ENCODE data around the gene SLC10A6. TPM values are rescaled to one million over a fixed set of nuclear protein-coding genes. Genes with fewer than 3 reads are reported as not detected.

SLC10A6 gene
- total and polyA plus RNA-seq, 2 donors (not counting 3 experiments of a cell fraction or from before 2014, with no cell fraction given), result 0.04 TPM; not detected in 1

DNA sequence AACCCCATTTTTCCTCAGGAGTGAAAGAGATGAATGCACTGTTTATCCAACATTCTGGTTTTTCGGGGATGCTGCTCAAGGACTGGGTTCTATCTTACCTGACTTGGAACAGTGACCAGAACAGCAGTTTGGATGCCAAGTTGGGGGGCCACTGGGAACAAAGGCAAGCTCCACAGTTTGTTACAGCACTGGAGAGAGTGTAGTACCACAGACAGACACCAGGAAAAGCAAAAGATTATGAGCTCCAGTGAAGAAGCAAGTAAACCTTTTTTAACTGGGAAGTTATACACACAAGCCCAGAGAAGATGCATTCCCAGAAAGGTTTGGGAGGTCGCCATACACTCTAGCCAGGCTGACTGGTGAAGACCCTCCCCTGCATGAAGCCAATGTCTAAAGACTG lies 29.5 kb upstream of the SLC10A6 start:
- H3K9me1 ChIP-seq (replicated peaks; ENCODE audit: control insufficient read depth, extremely low read depth, insufficient read depth, low read length), result no peaks in the 10 kb centered on the region
- FAIRE-seq, result no peak
- H4K20me1 ChIP-seq (replicated peaks; ENCODE audit: control insufficient read depth, extremely low read depth, insufficient read depth, low read length), result no peaks in the 10 kb centered on the region
- dilution Hi-C loops (cut with MboI; ENCODE audit: extremely low pct_ligation_motif_present, low sequenced_read_pairs), result no loop called here
- intact Hi-C loops (cut with micrococcal nuclease), result no loop called here
- no peak overlapping the region for H2AFZ ChIP-seq (ENCODE audit: low read depth, low read length)
- no peaks in the 10 kb centered on the region for H3K27me3 ChIP-seq (ENCODE audit: control insufficient read depth in 2 of 2, insufficient read depth in 2 of 2, low read length in 2 of 2)
- no peak overlapping the region for H3K27ac ChIP-seq (ENCODE audit: insufficient read depth, low read depth, low read length)
- ChIA-PET CTCF (interaction anchor here (0.7 to 1.5 kb wide), 5 partner anchors 8 to 383 kb away, joined by 3 to 5 read pairs (median 4); no protein-coding TSS in a partner anchor), POLR2A (no interaction called here)
- H3K4me3 ChIP-seq (replicated peaks in 1 of 3; ENCODE audit: insufficient read depth in 1 of 3, low read depth in 1 of 3, low read length in 3 of 3), result no peak overlapping the region
- BruUV-seq (replicated peaks), result no TSS peak
- H3K36me3 ChIP-seq (ENCODE audit: control insufficient read depth in 2 of 2, extremely low read depth in 1 of 2, insufficient read depth in 2 of 2, low read length in 2 of 2), result no peaks in the 10 kb centered on the region
- H3K9ac ChIP-seq (replicated peaks; ENCODE audit: extremely low read depth, insufficient read depth, low read length), result no peak overlapping the region
- no peaks in the 10 kb centered on the region for H3K9me3 ChIP-seq (replicated peaks; ENCODE audit: control insufficient read depth, insufficient read depth, low read length)
- TF ChIP-seq POLR2A (IDR thresholded peaks at IDR 0.05; ENCODE audit: low read depth, low read length) (no peak), POLR2AphosphoS5 (IDR thresholded peaks at IDR 0.05; ENCODE audit: insufficient read depth, low read depth, low read length) (no peak), MYC (IDR thresholded peaks at IDR 0.05; ENCODE audit: low read depth, low read length) (no peak), GATA2 (IDR thresholded peaks at IDR 0.05; ENCODE audit: insufficient read depth, insufficient read length, low read depth, low read length) (no peak), EZH2 (IDR thresholded peaks at IDR 0.05; ENCODE audit: borderline replicate concordance, low read depth, low read length, severe bottlenecking) (no peak), FOS (IDR thresholded peaks at IDR 0.05; ENCODE audit: borderline replicate concordance, insufficient read depth, low read length) (no peak), JUN (IDR thresholded peaks at IDR 0.05; ENCODE audit: borderline replicate concordance, insufficient read depth, insufficient read length, low read depth) (no peak)
- TF ChIP-seq, protein P1, sequence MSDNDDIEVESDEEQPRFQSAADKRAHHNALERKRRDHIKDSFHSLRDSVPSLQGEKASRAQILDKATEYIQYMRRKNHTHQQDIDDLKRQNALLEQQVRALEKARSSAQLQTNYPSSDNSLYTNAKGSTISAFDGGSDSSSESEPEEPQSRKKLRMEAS (IDR thresholded peaks at IDR 0.05; ENCODE audit: insufficient read depth, insufficient read length), result no peak
- TF ChIP-seq, protein P2, sequence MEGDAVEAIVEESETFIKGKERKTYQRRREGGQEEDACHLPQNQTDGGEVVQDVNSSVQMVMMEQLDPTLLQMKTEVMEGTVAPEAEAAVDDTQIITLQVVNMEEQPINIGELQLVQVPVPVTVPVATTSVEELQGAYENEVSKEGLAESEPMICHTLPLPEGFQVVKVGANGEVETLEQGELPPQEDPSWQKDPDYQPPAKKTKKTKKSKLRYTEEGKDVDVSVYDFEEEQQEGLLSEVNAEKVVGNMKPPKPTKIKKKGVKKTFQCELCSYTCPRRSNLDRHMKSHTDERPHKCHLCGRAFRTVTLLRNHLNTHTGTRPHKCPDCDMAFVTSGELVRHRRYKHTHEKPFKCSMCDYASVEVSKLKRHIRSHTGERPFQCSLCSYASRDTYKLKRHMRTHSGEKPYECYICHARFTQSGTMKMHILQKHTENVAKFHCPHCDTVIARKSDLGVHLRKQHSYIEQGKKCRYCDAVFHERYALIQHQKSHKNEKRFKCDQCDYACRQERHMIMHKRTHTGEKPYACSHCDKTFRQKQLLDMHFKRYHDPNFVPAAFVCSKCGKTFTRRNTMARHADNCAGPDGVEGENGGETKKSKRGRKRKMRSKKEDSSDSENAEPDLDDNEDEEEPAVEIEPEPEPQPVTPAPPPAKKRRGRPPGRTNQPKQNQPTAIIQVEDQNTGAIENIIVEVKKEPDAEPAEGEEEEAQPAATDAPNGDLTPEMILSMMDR (IDR thresholded peaks at IDR 0.05; ENCODE audit: extremely low read depth in 1 of 2, insufficient read depth in 1 of 2, low read depth in 1 of 2, low read length in 2 of 2), result no peak
- no peaks in the 10 kb centered on the region for H3K4me1 ChIP-seq (ENCODE audit: control insufficient read depth, extremely low read depth, insufficient read depth, low read length)
- H3K79me2 ChIP-seq (ENCODE audit: control insufficient read depth, insufficient read depth, low read length), result no peaks in the 10 kb centered on the region
- no peak for DNase-seq (ENCODE audit: low read depth, low spot score)
- H3K4me2 ChIP-seq (ENCODE audit: insufficient read depth, low read length), result no peak overlapping the region

All from endothelial cell of umbilical vein (primary cell).